Stimulated activated CD8-positive, alpha-beta memory T cell treated with anti-CD3 and anti-CD28 coated beads, Interleukin-12 subunit alpha, Interleukin-12 subunit beta, amount 100 ng/mL, for 24 hours (primary cell): Measurements from ENCODE around the gene ITPK1.
A peak's percentile ranks its signal among the peaks of the same experiment; 100 is the strongest.
"Not testable (repeated sequence)": the region's sequence is repeated elsewhere in the genome, so short reads cannot be mapped to it uniquely, and the experiment has no call there.

ENCODE experiments used
- DNase-seq: peaks from one replicate; pipeline ENCODE4 v3.0.0-alpha.2; 2020; ENCODE audit errors: extremely low read depth

Gene ITPK1

DNA sequence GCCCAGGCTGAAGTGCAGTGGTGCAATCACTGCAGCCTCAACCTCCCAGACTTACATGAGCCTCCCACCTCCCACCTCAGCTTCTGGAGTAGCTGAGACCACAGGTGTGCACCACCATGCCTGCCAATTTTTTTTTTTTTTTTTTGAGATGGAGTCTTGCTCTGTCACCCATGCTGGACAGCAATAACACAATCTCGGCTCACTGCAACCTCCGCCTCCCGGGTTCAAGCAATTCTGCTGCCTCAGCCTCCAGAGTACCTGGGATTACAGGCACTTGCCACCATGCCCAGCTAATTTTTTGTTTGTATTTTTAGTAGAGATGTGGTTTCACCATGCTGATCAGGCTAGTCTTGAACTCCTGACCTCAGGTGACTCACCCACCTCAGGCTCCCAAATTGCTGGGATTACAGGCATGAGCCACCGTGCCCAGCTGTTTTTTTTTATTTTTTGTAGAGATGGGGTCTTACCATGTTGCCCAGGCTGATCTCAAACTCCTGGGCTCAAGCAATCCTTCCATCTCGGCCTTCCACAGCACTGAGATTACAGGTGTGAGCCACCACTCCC is 15.6 kb upstream of the ITPK1 start:
- not testable (repeated sequence) for DNase-seq

DNA sequence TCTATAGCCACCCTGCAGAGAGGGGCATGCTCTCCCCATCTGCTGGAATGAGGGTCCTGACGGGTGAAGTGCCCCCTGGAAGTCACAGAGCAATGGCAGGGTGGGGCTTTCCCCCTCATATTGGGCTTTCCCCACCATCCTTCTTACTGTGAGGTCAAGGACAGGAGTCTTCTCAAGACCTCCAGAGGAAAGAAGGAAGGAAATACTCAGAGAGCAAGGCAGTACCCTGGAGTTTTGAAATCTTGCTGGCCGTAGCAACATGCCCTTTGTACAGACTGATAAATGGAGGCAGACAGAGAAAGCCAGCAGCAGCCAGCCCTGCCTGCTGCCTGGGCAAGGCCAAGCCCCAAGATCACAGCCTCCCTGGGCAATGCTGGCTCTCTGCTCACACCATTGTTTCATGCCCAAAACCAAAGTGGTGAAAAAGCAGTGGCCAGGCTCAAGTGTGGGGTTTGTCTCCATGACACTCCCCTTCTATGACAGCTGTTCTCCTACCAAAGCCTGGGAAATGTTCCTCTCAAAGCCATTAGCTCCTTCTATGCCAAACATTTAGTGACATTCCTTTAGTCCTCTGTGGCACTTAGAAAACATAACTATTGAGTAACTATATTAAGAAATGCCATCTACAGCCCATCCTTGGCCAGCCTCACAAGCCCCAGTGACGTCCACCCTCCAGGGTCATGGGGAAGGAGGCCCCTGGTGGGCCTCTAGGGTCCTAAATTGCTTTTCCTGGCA is 13.2 kb upstream of the ITPK1 start:
- DNase-seq = no peak

DNA sequence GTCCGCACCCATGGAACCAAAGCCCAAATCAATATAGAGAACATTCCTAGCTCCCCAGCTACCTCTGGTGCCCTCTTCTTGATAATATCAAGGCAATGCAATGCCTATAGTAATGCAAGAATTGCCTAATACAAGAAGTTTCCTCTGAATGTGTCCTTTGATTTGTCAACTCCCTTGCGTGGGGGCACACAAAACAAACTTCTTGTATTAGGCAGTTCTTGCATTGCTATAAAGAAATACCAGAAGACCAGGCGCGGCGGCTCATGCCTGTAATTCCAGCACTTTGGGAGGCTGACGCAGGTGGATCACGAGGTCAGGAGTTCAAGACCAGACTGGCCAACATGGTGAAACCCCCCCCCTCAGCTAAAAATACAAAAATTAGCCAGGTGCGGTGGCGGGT is 10.4 kb upstream of the ITPK1 start:
- no peak for DNase-seq

DNA sequence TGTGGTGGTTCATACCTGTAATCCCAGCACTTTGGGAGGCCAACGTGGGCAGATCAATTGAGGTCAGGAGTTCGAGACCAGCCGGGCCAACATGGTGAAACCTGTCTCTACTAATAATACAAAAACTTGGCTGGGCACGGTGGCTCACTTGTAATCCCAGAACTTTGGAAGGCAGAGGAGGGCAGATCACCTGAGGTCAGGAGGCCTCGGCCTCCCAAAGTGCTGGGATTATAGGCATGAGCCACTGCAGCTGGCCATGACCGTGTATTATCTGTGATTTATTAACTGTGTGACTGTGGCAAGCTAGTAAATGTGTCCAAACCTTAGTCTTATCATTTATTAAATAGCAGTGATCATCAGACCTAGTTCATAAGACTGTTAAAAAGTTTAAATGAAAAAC is 7.1 kb upstream of the ITPK1 start:
- no peak for DNase-seq

DNA sequence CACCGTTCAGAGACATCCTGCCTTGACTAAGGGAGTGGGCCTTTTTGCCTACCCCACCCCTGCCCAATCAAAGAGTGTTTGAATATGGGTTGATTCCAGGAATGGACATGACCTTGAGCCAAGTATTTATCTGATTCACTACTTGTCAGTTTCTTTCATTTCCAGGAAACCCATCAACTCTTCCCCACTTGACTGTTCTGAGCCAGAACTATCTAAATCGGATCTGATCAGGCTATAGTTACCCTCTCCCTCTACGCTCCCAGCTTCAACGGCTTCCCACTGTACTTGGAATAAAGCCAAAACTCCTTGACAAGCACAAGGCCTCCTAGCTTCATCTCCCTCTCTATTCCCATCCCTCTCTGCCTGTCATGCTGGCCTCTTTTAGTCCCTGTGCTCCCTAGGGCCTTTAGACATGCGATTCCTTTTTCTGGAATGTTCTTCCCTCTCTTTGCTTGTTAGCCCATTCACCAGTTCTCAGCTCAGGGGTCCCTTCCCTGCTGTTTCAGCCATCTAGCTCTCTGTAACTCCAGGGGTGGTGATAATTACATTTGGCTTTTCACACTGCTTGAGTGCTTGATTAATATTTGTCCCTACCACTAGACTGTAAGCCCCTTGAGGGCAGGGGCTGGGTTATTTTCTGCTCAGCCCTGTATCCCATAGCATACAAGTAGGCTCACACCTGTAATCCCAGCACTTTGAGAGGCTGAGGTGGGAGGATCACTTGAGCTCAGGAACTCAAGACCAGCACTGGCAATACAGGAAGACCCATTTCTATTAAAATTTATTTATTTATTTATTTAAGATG is 5.5 kb upstream of the ITPK1 start:
- no peak for DNase-seq

- no peak for DNase-seq
These were observed 4.8 kb upstream of the ITPK1 start for GRCh38 chr14:93120517-93120916.

DNA sequence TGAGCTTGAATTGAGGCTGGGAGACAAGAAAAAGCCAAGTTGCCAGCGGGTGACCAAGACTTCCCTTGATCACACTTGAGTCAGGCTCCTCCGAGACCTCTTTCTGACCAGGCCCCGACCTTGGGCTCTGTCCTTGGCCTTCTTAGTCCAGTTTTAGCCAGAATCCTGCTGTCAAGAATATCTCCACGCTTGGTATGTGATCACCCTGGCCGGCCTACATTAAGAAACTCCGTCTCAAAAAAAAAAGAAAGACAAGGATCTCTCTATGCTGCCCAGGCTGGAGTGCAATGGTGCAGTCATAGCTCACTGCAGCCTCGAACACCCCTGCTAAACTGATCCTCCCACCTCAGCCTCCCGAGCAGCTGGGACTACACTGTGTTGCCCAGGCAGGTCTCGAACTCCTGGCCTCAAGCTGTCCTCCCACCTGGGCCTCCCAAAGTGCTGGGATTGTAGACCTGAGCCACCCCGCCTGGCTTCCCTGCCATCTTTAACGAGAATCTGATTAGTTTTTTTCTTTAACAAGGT is 1.0 kb upstream of the ITPK1 start:
- no peak for DNase-seq

DNA sequence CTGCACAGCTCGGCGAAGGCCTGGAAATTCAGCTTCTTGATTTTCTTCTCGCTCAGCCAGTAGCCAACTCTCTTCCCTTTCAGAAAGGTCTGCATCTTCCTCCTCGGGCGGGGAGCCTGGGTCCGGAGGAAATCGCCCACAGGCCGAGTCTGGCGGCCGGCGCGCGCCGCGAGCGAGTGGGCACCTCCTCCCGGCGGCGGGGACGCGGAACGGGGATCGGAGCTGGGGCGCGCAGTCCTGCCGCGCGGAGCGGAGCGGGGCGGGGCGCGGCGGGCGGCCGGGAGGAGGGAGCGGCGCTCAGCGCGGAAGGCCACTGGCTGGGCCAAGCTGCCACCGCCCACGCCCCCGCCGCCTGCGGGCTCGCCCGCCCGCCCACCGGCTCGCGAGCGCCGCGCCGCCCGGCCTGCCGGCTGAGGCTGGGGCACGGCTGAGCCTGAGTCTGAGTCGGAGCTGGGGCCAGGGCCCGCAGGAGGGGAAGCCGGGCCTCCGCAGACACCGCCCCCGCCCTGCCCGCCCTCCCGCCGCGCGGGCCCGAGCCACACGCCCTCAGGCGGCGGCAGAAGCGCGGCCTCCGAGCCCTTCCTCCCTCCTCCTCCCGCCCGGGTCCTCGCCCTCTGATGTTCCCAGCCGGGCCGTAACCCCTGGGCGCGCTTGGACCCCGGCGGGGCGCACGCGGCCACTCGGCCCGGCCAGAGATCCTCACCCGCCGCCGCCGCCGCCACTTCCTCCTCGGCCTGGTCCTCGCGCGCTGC is 480 bp downstream of the ITPK1 start:
- peak; percentile 70 for DNase-seq

DNA sequence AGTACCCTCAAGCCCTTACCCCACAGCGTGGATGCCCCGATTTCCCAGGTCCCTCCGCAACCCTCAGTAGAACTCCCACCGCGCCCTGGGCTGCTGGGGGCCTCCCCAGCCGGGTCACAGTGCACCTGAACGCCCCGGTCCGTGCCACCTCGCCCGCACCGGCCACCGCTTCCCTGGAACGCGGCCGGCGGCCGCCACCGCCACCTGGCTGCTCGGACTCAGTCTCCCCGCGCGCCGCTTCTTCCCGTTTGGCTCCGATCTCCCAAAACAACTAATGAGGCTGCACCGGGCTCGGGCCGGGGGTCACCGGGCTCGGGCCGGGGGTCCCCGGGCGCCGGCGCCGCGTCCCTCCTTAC is 1.0 kb downstream of the ITPK1 start:
- no peak for DNase-seq

DNA sequence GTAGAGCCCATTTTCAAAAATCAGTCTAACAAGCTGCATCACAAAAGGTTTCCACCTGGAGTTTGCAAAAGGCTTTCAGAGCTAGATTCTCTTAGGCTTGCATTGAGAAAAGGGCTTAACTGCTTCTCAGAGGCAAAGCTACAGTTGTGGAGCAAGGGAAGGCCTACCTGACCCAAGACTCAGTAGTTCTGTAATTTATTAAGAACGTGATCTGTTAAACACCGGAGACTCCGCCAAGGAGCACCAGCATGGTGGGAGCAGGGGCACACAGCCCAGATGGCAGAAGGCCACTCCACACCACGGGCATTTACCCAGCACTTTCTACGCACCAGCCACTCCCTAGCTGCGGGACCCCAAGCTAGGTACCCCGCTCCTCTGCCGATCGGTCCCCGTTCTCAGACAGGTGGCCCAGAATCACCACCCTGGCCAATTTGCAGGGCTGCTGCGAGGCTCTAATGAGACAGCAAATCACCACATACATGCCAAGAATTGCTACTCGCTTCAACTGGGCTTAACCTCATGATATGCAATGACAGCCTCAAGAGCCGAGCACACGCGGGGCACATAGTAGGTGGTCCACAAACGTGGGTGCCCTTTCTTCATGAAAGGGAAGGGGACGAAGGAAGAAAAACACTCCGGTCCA is 1.5 kb downstream of the ITPK1 start:
- no peak for DNase-seq

GRCh38 chr14:93113678-93114067 is 2.1 kb downstream of the ITPK1 start:
- DNase-seq = no peak

DNA sequence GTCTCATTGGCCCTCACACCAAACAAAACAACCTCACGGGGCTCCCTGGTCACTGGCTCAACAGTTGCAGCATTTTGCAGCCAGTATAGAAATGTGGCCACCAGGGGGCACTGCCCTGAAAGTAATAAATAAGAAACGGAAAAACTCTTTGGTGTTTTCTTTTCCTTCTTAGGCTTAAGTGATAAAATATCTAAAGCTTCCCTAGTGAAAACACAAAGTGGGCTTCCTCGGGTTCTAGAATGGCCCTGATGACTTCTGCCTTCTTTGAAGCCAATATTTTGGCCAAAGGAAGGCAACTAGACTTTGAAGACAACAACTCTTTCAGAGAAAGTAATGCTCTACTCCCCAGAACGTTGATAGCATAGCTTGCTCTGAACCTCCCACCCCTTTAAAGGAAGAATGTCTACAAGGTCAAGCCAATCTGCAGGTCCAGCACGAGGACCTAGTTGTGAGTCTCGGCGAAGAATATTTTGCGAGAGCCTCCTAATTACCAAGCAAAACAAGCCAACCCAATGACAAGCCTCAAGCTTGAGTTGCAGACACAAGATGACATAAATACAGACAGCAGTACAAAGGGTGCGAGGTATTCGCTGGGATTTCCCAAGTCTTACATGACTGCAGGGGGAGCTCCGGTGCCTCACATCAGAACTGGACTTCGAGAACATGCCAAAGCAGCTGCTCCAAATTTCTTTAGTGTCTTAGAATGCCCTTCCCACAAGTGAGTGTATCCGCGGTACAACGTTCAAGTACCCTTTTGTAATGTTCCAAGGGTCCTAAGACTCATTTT is 2.6 kb downstream of the ITPK1 start:
- peak; percentile 54 for DNase-seq

DNA sequence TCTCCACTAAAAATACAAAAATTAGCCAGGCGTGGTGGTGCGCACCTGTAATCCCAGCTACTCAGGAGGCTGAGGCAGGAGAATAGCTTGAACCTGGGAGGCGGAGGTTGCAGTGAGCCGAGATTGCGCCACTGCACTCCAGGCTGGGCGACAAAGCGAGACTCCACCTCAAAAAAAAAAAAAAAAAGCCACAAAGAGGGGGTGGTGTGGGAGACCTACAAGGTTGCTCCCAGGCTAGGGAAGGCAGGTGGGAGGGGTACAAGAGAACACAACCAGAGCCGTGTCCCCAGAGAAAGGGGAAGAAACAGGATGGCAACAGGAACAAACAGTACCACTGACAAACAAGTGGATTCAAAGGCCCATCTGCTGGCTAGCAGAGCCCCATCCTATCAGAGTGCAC is 4.2 kb downstream of the ITPK1 start:
- DNase-seq = not testable (repeated sequence)

DNA sequence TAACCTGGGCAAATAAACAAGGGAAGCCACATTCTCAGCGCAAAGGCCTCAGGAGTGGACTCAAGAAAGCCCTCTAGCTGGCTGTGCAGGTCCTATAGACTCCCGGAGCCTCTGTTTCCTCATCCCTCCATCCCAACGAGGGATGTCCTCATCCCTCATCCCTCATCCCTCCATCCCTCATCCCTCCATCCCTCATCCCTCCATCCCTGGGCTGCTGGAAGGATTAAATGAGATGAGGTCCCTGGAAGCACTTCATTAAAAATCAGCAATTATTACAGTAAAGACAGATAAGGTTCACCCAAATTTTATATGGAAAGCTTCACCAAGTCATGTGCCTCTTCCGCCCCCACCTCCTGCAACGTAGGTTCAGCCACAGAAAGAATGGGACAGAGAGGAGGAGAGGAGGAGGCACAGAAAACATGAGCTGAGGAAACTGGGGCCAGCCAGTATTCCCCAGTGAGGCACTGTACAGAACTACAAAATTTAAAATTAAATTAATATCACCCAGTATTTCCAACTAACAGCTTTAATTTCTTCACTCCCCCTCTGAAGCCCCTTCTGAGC is 4.8 kb downstream of the ITPK1 start:
- no peak for DNase-seq

- DNase-seq = no peak
These were observed 5.9 kb downstream of the ITPK1 start for GRCh38 chr14:93109572-93110481.

- DNase-seq = no peak
These were observed 7.6 kb downstream of the ITPK1 start for GRCh38 chr14:93108105-93108504.

DNA sequence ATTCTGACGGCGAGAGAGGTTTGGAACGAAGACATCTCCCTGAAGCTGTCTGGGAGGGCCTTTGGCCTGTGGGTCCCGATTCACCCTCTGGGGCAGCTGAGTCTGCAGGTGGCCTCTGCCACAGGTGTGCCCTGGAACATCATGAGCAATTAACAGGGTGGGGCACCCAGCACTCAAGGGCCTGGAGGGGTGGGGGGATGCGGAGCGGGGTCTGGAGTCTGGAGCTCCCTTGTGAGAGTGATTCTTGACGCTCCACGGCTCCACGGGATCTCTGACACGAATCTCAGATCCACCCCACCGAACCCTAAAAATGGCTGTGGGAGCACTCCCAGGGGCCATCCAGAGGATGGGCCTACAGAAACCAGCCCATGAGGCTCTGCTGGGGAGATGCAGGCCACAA is 8.3 kb downstream of the ITPK1 start:
- no peak for DNase-seq

- DNase-seq = no peak
These were observed 9.1 kb downstream of the ITPK1 start for GRCh38 chr14:93106541-93107156.

DNA sequence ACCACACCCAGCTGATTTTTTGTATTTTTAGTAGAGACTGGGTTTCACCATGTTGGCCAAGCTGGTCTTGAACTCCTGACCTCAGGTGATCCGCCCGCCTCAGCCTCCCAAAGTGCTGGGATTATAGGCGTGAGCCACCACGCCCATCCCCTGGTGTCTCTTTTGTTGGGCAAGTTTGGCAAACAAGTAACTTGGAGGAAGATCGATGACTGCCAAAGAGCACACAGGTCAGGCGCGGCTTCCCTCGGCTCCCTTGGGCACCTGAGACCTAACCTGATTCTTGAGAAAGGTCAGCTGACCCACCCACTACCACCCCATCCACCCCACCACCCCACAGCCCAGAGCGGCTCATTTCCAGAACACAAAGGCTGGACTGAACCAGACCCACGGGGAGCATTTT is 9.9 kb downstream of the ITPK1 start:
- DNase-seq = not testable (repeated sequence)
